Sigmoid colon (tissue), 7 donors: Measurements from ENCODE around the gene SLC22A1. TPM values are rescaled to one million over a fixed set of nuclear protein-coding genes. Genes with fewer than 3 reads are reported as not detected.

Experiments
- DNase-seq: peaks from one replicate; pipeline ENCODE4 v3.0.0-alpha.2; 2019
- H3K27ac ChIP-seq, 4 donors: fragments of 200-600 bp; sonication (generic); one replicate each; pipeline ENCODE4 v1.5.1; 2016 to 2019; ENCODE audit warnings: mild to moderate bottlenecking in 1 of 4
- H3K27me3 ChIP-seq, 3 donors: fragments of 200-600 bp; sonication (generic); one replicate each; pipeline ENCODE4 v1.5.1; 2019; ENCODE audit warnings: mild to moderate bottlenecking in 1 of 3
- H3K36me3 ChIP-seq, 4 donors: fragments of 200-600 bp; sonication (generic); one replicate each; pipeline ENCODE4 v1.5.1; 2016 to 2019
- H3K4me1 ChIP-seq, 4 donors: fragments of 200-600 bp; sonication (generic); one replicate each; pipeline ENCODE4 v1.5.1; 2017 to 2019
- H3K4me3 ChIP-seq, 4 donors: fragments of 200-600 bp; sonication (generic); one replicate each; pipeline ENCODE4 v1.5.1; 2017 to 2019; ENCODE audit warnings: mild to moderate bottlenecking in 2 of 4, moderate library complexity in 1 of 4
- H3K9me3 ChIP-seq, 4 donors: fragments of 200-600 bp in 3 of 4; sonication (generic) in 3 of 4; one replicate each; pipeline versions ENCODE4 v1.5.1 to v1.6.1; 2013 to 2019
- CTCF ChIP-seq, 4 experiments: fragments of 450-650 bp in 3 of 4; fragments of 200-600 bp in 1 of 4; IDR thresholded peaks; one replicate each; pipeline ENCODE4 v1.5.1; 2016 to 2019; ENCODE audit warnings: antibody characterized with exemption in 4 of 4, mild to moderate bottlenecking in 3 of 4, moderate library complexity in 2 of 4
- EP300 ChIP-seq, 4 donors: sonication (generic); formaldehyde crosslinking; IDR thresholded peaks; one replicate each; pipeline ENCODE4 v1.6.1; 2017; ENCODE audit warnings: antibody characterized with exemption in 4 of 4
- POLR2A ChIP-seq, 2 donors: fragments of 450-650 bp; IDR thresholded peaks; one replicate each; pipeline ENCODE4 v1.6.1; 2016; ENCODE audit warnings: antibody characterized with exemption in 2 of 2, mild to moderate bottlenecking in 2 of 2, moderate library complexity in 2 of 2
- POLR2AphosphoS5 ChIP-seq, 4 donors: sonication (generic); formaldehyde crosslinking; IDR thresholded peaks; one replicate each; pipeline ENCODE4 v1.6.1; 2017; ENCODE audit warnings: antibody characterized with exemption in 4 of 4
- whole genome bisulfite sequencing, 2 donors: extraction: QIAGEN DNeasy Blood & Tissue Kit; methylation state at CpG; one replicate each; pipeline ENCODE4 v1.1.7; 2013; 5-methylcytosine and 5-hydroxymethylcytosine counted together
- intact Hi-C: fragments of 100-400 bp; cut with DNase I; formaldehyde crosslinking; loops from one replicate; pipeline ENCODE4 v1.15.1; 2023
- polyA plus RNA-seq, 3 donors: library from polyadenylated mRNA; stranded (reverse); fragments of 200-250 nt; gene quantifications; one replicate each; pipeline ENCODE4 v1.2.3, GENCODE V29; 2013
- total RNA-seq, 4 donors: library from RNA; depleted of rRNA; stranded (reverse); fragments of >200 nt; gene quantifications; one replicate each; pipeline ENCODE4 v1.1.0, GENCODE V29; 2016
- donor health status: healthy with polysubstance abuse.
- donor health status: Bipolar disorder and iron deficiency.
- donor health status: healthy.

The SLC22A1 gene
- total RNA-seq (1 to 10 TPM in 2 of 4 donors, under 1 TPM in 1, not detected in 1; 0.99 to 1.9 (median 1.1) TPM), polyA plus RNA-seq (under 1 TPM in 1 of 3 donors, not detected in 2; 0.58 TPM)

DNA sequence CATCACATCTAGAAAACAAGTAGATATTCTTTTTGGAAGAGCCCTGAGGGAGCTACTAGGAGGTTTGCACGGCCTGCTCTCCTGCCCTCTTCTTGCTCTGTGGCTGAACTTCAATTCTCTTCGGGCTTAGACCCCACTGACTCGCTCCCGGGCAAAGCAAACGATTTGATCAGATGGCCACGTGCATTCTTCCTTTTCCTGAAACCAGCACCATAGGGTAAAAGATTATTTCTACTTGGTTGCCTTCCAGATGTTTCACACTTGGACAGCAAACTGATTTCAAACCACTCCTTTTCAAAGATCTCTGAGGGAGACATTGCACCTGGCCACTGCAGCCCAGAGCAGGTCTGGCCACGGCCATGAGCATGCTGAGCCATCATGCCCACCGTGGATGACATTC, at the start of gene SLC22A1:
SLC22A1 (plus strand) TSS at position 258 of the 400 bp plus-strand sequence; CDS start at position 379, 121 bp downstream.
- H3K36me3 ChIP-seq = no peaks in the 10 kb centered on the region
- no peaks in the 10 kb centered on the region for H3K27me3 ChIP-seq
- intact Hi-C loops = no loop called here
- H3K4me3 ChIP-seq = no peak within 1 kb of the TSS
- no peak within 1 kb of the TSS for H3K27ac ChIP-seq
- TF ChIP-seq CTCF (IDR thresholded peaks at IDR 0.05) (no peak), POLR2AphosphoS5 (IDR thresholded peaks at IDR 0.05) (no peak), POLR2A (IDR thresholded peaks at IDR 0.05) (no peak), EP300 (IDR thresholded peaks at IDR 0.05) (no peak)
- H3K9me3 ChIP-seq = no peaks in the 10 kb centered on the region
- DNase-seq = no peak
- whole genome bisulfite sequencing, 2 donors = 90 to 92% methylated on average over 8 of the region's 8 CpGs
- no peaks in the 10 kb centered on the region for H3K4me1 ChIP-seq

DNA sequence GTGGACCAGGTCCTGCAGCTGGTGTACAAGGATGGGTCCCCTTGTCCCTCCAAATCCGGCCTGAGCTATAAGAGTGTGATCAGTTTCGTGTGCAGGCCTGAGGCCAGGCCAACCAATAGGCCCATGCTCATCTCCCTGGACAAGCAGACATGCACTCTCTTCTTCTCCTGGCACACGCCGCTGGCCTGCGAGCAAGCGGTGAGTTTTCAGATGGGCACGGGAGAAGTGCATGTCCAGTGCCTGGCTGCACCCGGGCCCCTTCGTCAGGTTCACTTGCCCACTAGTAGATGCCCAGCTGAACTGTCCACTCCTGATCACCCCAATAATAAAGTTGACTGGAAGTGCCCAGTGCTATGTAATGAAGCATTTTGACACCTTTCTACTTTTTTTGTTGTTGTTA, 48.3 kb upstream of the SLC22A1 start:
- peaks cover 43 to 100% (median 62%) of the 10 kb centered on the region in 4 donors for H3K36me3 ChIP-seq
- no peaks in the 10 kb centered on the region for H3K9me3 ChIP-seq
- intact Hi-C loops = no loop called here
- no peak overlapping the region for H3K27ac ChIP-seq
- DNase-seq = no peak
- no peaks in the 10 kb centered on the region for H3K4me1 ChIP-seq
- no peaks in the 10 kb centered on the region for H3K27me3 ChIP-seq
- no peak overlapping the region for H3K4me3 ChIP-seq
- TF ChIP-seq CTCF (IDR thresholded peaks at IDR 0.05) (no peak), POLR2A (IDR thresholded peaks at IDR 0.05) (no peak), POLR2AphosphoS5 (IDR thresholded peaks at IDR 0.05) (no peak), EP300 (IDR thresholded peaks at IDR 0.05) (no peak)
- WGBS, 2 donors = 90 to 92% methylated on average over 9 of the region's 9 CpGs

DNA sequence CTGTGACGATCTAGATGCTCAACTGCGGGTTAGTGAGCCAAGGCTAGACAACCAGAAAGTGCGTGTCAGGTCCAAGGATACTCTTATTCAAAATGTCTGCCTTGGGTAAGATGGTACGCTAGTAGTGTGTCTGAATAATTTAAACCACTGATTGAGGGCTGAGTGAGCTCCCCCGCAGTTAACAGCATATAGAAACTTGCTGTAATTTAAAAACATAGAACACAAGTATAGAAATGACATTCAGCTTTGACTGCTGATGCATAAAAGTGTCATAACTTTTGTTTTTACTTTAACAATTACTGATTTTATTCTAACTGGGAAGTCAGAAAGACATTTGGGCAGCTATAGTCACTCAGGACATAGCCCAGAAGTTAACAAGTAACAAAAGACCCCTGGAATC, 45.6 kb upstream of the SLC22A1 start:
- no peak for DNase-seq
- 91 to 94% methylated on average over 5 of the region's 5 CpGs for WGBS, 2 donors
- H3K9me3 ChIP-seq = no peaks in the 10 kb centered on the region
- H3K27me3 ChIP-seq = no peaks in the 10 kb centered on the region
- no peak for TF ChIP-seq POLR2AphosphoS5 (IDR thresholded peaks at IDR 0.05)
- no peak for TF ChIP-seq EP300 (IDR thresholded peaks at IDR 0.05)
- no peak for TF ChIP-seq POLR2A (IDR thresholded peaks at IDR 0.05)
- no peak for TF ChIP-seq CTCF (IDR thresholded peaks at IDR 0.05)
- intact Hi-C loops = no loop called here
- no peak overlapping the region for H3K4me3 ChIP-seq
- H3K36me3 ChIP-seq = peaks cover 55 to 100% (median 58%) of the 10 kb centered on the region in 4 donors
- no peak overlapping the region for H3K27ac ChIP-seq
- H3K4me1 ChIP-seq = no peaks in the 10 kb centered on the region

DNA sequence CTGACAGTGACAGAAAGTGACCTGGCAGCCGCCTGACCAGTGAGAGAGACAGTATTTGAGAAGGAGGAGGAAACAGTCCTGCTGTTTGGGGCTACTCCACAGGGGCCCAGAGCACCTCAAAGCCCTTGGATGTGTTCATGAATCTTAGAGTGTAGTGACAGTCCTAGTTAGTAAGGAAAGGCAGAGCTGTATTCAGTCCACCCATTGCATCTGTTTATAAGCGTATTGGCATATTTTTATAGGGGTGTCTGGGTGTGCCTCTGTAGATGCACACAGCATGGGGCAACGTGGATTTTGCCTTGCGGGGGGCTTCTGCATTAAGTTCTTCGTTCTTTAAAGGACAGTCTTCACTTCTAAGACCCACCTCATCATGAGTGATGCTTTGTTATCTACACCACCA, 44.6 kb upstream of the SLC22A1 start:
- TF ChIP-seq CTCF (IDR thresholded peaks at IDR 0.05) = no peak
- TF ChIP-seq EP300 (IDR thresholded peaks at IDR 0.05) = no peak
- no peak for TF ChIP-seq POLR2AphosphoS5 (IDR thresholded peaks at IDR 0.05)
- TF ChIP-seq POLR2A (IDR thresholded peaks at IDR 0.05) = no peak

GRCh38 chr6:160077526-160077925, 44.1 kb upstream of the SLC22A1 start:
- no peak overlapping the region for H3K27ac ChIP-seq
- 77 to 80% methylated on average over 2 of the region's 2 CpGs for WGBS, 2 donors
- H3K27me3 ChIP-seq = no peaks in the 10 kb centered on the region
- intact Hi-C loops = no loop called here
- H3K4me3 ChIP-seq = no peak overlapping the region
- no peak for DNase-seq
- H3K36me3 ChIP-seq = peaks cover 40 to 100% (median 50%) of the 10 kb centered on the region in 4 donors
- no peaks in the 10 kb centered on the region for H3K4me1 ChIP-seq
- H3K9me3 ChIP-seq = no peaks in the 10 kb centered on the region
- no peak for TF ChIP-seq POLR2AphosphoS5 (IDR thresholded peaks at IDR 0.05)
- no peak for TF ChIP-seq EP300 (IDR thresholded peaks at IDR 0.05)

More for the DNA sequence above, 44.6 kb upstream of the SLC22A1 start:
- no peak overlapping the region for H3K27ac ChIP-seq
- peaks cover 45 to 100% (median 55%) of the 10 kb centered on the region in 4 donors for H3K36me3 ChIP-seq
- no peaks in the 10 kb centered on the region for H3K27me3 ChIP-seq
- H3K4me1 ChIP-seq = no peaks in the 10 kb centered on the region
- H3K4me3 ChIP-seq = no peak overlapping the region
- no peaks in the 10 kb centered on the region for H3K9me3 ChIP-seq
- intact Hi-C loops = no loop called here
- 83 to 90% methylated on average over 5 of the region's 5 CpGs for whole genome bisulfite sequencing, 2 donors
- DNase-seq = no peak
